Fibroblast of lung (primary cell): ENCODE data around the gene DLX4. TPM values are rescaled to one million over a fixed set of nuclear protein-coding genes. Genes with fewer than 3 reads are reported as not detected.

ENCODE experiments used
- DNase-seq, 2 donors: peaks; one replicate each; pipeline versions ENCODE4 v3.0.0 to v3.0.0-alpha.2; 2010; ENCODE audit warnings: low read depth in 2 of 2
- H2AFZ ChIP-seq: 2 replicates; pipeline ENCODE4 v1.5.1; 2012; ENCODE audit warnings: low read length, control low read depth, inconsistent platforms
- H3K27ac ChIP-seq: 2 replicates; pipeline ENCODE4 v1.5.1; 2011; ENCODE audit warnings: low read length, control low read depth; ENCODE audit not compliant: insufficient read depth
- H3K27me3 ChIP-seq: 2 replicates; pipeline ENCODE4 v1.5.1; 2011; ENCODE audit warnings: mild to moderate bottlenecking, low read length; ENCODE audit not compliant: control insufficient read depth, insufficient read depth
- H3K36me3 ChIP-seq: 2 replicates; pipeline ENCODE4 v1.5.1; 2011; ENCODE audit warnings: low read length; ENCODE audit not compliant: control insufficient read depth, insufficient read depth
- H3K4me1 ChIP-seq: 2 replicates; pipeline ENCODE4 v1.5.1; 2011; ENCODE audit warnings: low read length; ENCODE audit not compliant: control insufficient read depth, insufficient read depth; ENCODE audit errors: extremely low read depth
- H3K4me2 ChIP-seq: 2 replicates; pipeline ENCODE4 v1.5.1; 2011; ENCODE audit warnings: low read length, control low read depth; ENCODE audit not compliant: insufficient read depth; ENCODE audit errors: extremely low read depth
- H3K4me3 ChIP-seq, 4 experiments: fragments of 200-600 bp in 1 of 4; sonication (generic) in 1 of 4; replicated peaks in 1 of 4; 2 replicates each; pipeline ENCODE4 v1.5.1; 2011 to 2016; ENCODE audit warnings: low read length in 4 of 4, low read depth in 3 of 4, mild to moderate bottlenecking in 3 of 4, control low read depth in 2 of 4, inconsistent platforms in 1 of 4, mixed read lengths in 1 of 4; ENCODE audit not compliant: insufficient read depth in 1 of 4; ENCODE audit errors: control extremely low read depth in 1 of 4
- H3K79me2 ChIP-seq: 2 replicates; pipeline ENCODE4 v1.5.1; 2012; ENCODE audit warnings: mild to moderate bottlenecking, low read length, inconsistent platforms; ENCODE audit not compliant: control insufficient read depth, insufficient read depth
- H3K9ac ChIP-seq: 2 replicates; pipeline ENCODE4 v1.5.1; 2011; ENCODE audit warnings: mild to moderate bottlenecking, low read length, control low read depth; ENCODE audit not compliant: insufficient read depth
- H3K9me3 ChIP-seq: 2 replicates; pipeline ENCODE4 v1.5.1; 2012; ENCODE audit warnings: low read depth, low read length; ENCODE audit not compliant: control insufficient read depth, insufficient read depth
- H4K20me1 ChIP-seq: 2 replicates; pipeline ENCODE4 v1.5.1; 2011; ENCODE audit warnings: low read length; ENCODE audit not compliant: control insufficient read depth, insufficient read depth; ENCODE audit errors: extremely low read depth
- CTCF ChIP-seq, 2 donors: IDR thresholded peaks in 1 of 2; conservative IDR thresholded peaks in 1 of 2; 1 replicate in 1 of 2; 2 replicates in 1 of 2; pipeline ENCODE4 v1.5.1; 2011 to 2012; ENCODE audit warnings: low read length in 2 of 2, control low read depth in 1 of 2, inconsistent platforms in 1 of 2, low read depth in 1 of 2, mild to moderate bottlenecking in 1 of 2
- EZH2 ChIP-seq: IDR thresholded peaks from 2 replicates; pipeline ENCODE4 v1.5.1; 2012; ENCODE audit warnings: low read length, control low read depth, mild to moderate bottlenecking; ENCODE audit errors: missing control alignments
- polyA plus RNA-seq, 2 donors: library from polyadenylated mRNA; depleted of rRNA in 1 of 2; stranded (reverse) in 1 of 2; unstranded in 1 of 2; fragments of >200 nt; gene quantifications; 2 replicates each; pipeline ENCODE4 v1.2.1, GENCODE V29; 2011 to 2012; ENCODE audit warnings: missing spikeins in 1 of 2
- total RNA-seq: library from RNA; depleted of rRNA; stranded (reverse); fragments of >200 nt; gene quantifications from 2 replicates; pipeline ENCODE4 v1.2.1, GENCODE V29; 2014

The DLX4 gene
- total and polyA plus RNA-seq, 2 donors (not counting 1 experiment from before 2014, with no cell fraction given), result not detected

- peak overlapping the region; percentile 71 for H3K4me2 ChIP-seq
- H3K27ac ChIP-seq, result no peak overlapping the region
- DNase-seq, result peak; percentile 44 to 69
- H2AFZ ChIP-seq, result no peak overlapping the region
- no peaks in the 10 kb centered on the region for H3K79me2 ChIP-seq
- no peaks in the 10 kb centered on the region for H3K36me3 ChIP-seq
- TF ChIP-seq CTCF (conservative IDR thresholded peaks at IDR 0.05 in 1 of 2, IDR thresholded peaks at IDR 0.05 in 1 of 2; ENCODE audit: low read depth in 1 of 2, low read length in 2 of 2) (no peak), EZH2 (peak; percentile 14)
- H3K27me3 ChIP-seq, result peaks cover 95% of the 10 kb centered on the region
- no peaks in the 10 kb centered on the region for H4K20me1 ChIP-seq
- H3K9me3 ChIP-seq, result no peaks in the 10 kb centered on the region
- peaks cover 5% of the 10 kb centered on the region for H3K4me1 ChIP-seq
- H3K4me3 ChIP-seq, result peak overlapping the region; percentile 13 to 33 (median 26)
- H3K9ac ChIP-seq, result no peak overlapping the region
Measured at GRCh38 chr17:49968405-49969133, 421 bp upstream of the DLX4 start.

- no peak overlapping the region for H3K9ac ChIP-seq
- TF ChIP-seq EZH2 (no peak), CTCF (conservative IDR thresholded peaks at IDR 0.05 in 1 of 2, IDR thresholded peaks at IDR 0.05 in 1 of 2; ENCODE audit: low read depth in 1 of 2, low read length in 2 of 2) (no peak)
- no peaks in the 10 kb centered on the region for H3K9me3 ChIP-seq
- no peak for DNase-seq
- peaks cover 5% of the 10 kb centered on the region for H3K4me1 ChIP-seq
- no peaks in the 10 kb centered on the region for H3K79me2 ChIP-seq
- H3K4me2 ChIP-seq, result no peak overlapping the region
- H4K20me1 ChIP-seq, result no peaks in the 10 kb centered on the region
- no peak overlapping the region for H3K27ac ChIP-seq
- H3K4me3 ChIP-seq, result no peak overlapping the region
- H3K36me3 ChIP-seq, result no peaks in the 10 kb centered on the region
- peaks cover 91% of the 10 kb centered on the region for H3K27me3 ChIP-seq
- H2AFZ ChIP-seq, result no peak overlapping the region
Measured at GRCh38 chr17:49969795-49970389, 902 bp downstream of the DLX4 start.

- Histone ChIP-seq H3K4me3 (no peak overlapping the region), H2AFZ (no peak overlapping the region), H3K9ac (no peak overlapping the region), H3K27ac (no peak overlapping the region), H4K20me1 (no peaks in the 10 kb centered on the region), H3K36me3 (no peaks in the 10 kb centered on the region), H3K9me3 (no peaks in the 10 kb centered on the region), H3K4me1 (peaks cover 5% of the 10 kb centered on the region), H3K4me2 (no peak overlapping the region), H3K27me3 (peaks cover 89% of the 10 kb centered on the region), H3K79me2 (no peaks in the 10 kb centered on the region)
- no peak for DNase-seq
- no peak for TF ChIP-seq EZH2
- no peak for TF ChIP-seq CTCF (conservative IDR thresholded peaks at IDR 0.05 in 1 of 2, IDR thresholded peaks at IDR 0.05 in 1 of 2; ENCODE audit: low read depth in 1 of 2, low read length in 2 of 2)
Measured at GRCh38 chr17:49970498-49970897, 1.5 kb downstream of the DLX4 start.
